ENCODE data around the gene ZBTB20. TPM values are rescaled to one million over a fixed set of nuclear protein-coding genes. Genes with fewer than 3 reads are reported as not detected.

ZBTB20 gene
- total RNA-seq, 2 donors from 2014 or later: 112 to 120 TPM

GRCh38 chr3:114552527-114552812 lies 594.6 kb downstream of the ZBTB20 start:
- DNase-seq (ENCODE audit: low spot score): no peak
- no peak for ATAC-seq (ENCODE audit: insufficient number of reproducible peaks, low FRiP score, low read depth)

GRCh38 chr3:114551770-114552526 lies 595.1 kb downstream of the ZBTB20 start:
- ATAC-seq (ENCODE audit: insufficient number of reproducible peaks, low FRiP score, low read depth): no peak
- no peak for TF ChIP-seq CTCF (IDR thresholded peaks at IDR 0.05)
- no peaks in the 10 kb centered on the region for H3K4me1 ChIP-seq (ENCODE audit: control insufficient read depth in 1 of 2, low read depth in 2 of 2)
- no peaks in the 10 kb centered on the region for H3K27me3 ChIP-seq (replicated peaks; ENCODE audit: insufficient read depth)
- H3K36me3 ChIP-seq: no peaks in the 10 kb centered on the region
- H3K4me3 ChIP-seq: no peak overlapping the region
- no peak for DNase-seq (ENCODE audit: low spot score)
- no peaks in the 10 kb centered on the region for H3K9me3 ChIP-seq
- H3K27ac ChIP-seq: no peak overlapping the region

More at GRCh38 chr3:114552527-114552812, 594.6 kb downstream of the ZBTB20 start:
- Histone ChIP-seq H3K27me3 (replicated peaks; ENCODE audit: insufficient read depth) (no peaks in the 10 kb centered on the region), H3K9me3 (no peaks in the 10 kb centered on the region), H3K4me1 (ENCODE audit: control insufficient read depth in 1 of 2, low read depth in 2 of 2) (no peaks in the 10 kb centered on the region), H3K4me3 (no peak overlapping the region), H3K36me3 (no peaks in the 10 kb centered on the region), H3K27ac (no peak overlapping the region)
- no peak for TF ChIP-seq CTCF (IDR thresholded peaks at IDR 0.05)

- H3K27me3 ChIP-seq (replicated peaks; ENCODE audit: insufficient read depth): no peaks in the 10 kb centered on the region
- DNase-seq (ENCODE audit: low spot score) (no peak), ATAC-seq (ENCODE audit: insufficient number of reproducible peaks, low FRiP score, low read depth) (no peak)
- H3K36me3 ChIP-seq: no peaks in the 10 kb centered on the region
- H3K27ac ChIP-seq: no peak overlapping the region
- H3K4me1 ChIP-seq (ENCODE audit: control insufficient read depth in 1 of 2, low read depth in 2 of 2): no peaks in the 10 kb centered on the region
- no peak overlapping the region for H3K4me3 ChIP-seq
- no peaks in the 10 kb centered on the region for H3K9me3 ChIP-seq
- TF ChIP-seq CTCF (IDR thresholded peaks at IDR 0.05): no peak
These were observed 596.9 kb downstream of the ZBTB20 start for GRCh38 chr3:114550165-114550564.

- Histone ChIP-seq H3K9me3 (no peaks in the 10 kb centered on the region), H3K4me1 (ENCODE audit: control insufficient read depth in 1 of 2, low read depth in 2 of 2) (no peaks in the 10 kb centered on the region), H3K4me3 (no peak overlapping the region), H3K27ac (no peak overlapping the region), H3K36me3 (no peaks in the 10 kb centered on the region), H3K27me3 (replicated peaks; ENCODE audit: insufficient read depth) (no peaks in the 10 kb centered on the region)
- TF ChIP-seq CTCF (IDR thresholded peaks at IDR 0.05): no peak
- DNase-seq (ENCODE audit: low spot score) (no peak), ATAC-seq (ENCODE audit: insufficient number of reproducible peaks, low FRiP score, low read depth) (no peak)
These were observed 601.9 kb downstream of the ZBTB20 start for GRCh38 chr3:114545193-114545592.

- no peaks in the 10 kb centered on the region for H3K27me3 ChIP-seq (replicated peaks; ENCODE audit: insufficient read depth)
- H3K36me3 ChIP-seq: peaks cover 2% of the 10 kb centered on the region
- H3K27ac ChIP-seq: no peak overlapping the region
- no peak for TF ChIP-seq CTCF (IDR thresholded peaks at IDR 0.05)
- H3K4me1 ChIP-seq (ENCODE audit: control insufficient read depth in 1 of 2, low read depth in 2 of 2): no peaks in the 10 kb centered on the region
- no peak for ATAC-seq (ENCODE audit: insufficient number of reproducible peaks, low FRiP score, low read depth)
- H3K9me3 ChIP-seq: no peaks in the 10 kb centered on the region
- no peak for DNase-seq (ENCODE audit: low spot score)
- H3K4me3 ChIP-seq: no peak overlapping the region
These were observed 604.7 kb downstream of the ZBTB20 start for GRCh38 chr3:114542359-114542758.
